GM21367 (cell line): ENCODE measurements around the gene AMDHD2.

ENCODE experiments used
- ATAC-seq: cut with Tn5 transposase; IDR thresholded peaks from one replicate; pipeline ENCODE4 v1.9.1; 2021; ENCODE audit not compliant: unreplicated experiment

Gene AMDHD2

GRCh38 chr16:2515180-2515851 is 4.9 kb upstream of the AMDHD2 start:
- no peak for ATAC-seq

GRCh38 chr16:2516391-2517240 is 3.6 kb upstream of the AMDHD2 start:
- ATAC-seq, result no peak

- no peak for ATAC-seq
Observed at GRCh38 chr16:2517954-2518605, 2.1 kb upstream of the AMDHD2 start.

- ATAC-seq, result no peak
Observed at GRCh38 chr16:2518823-2519710, 1.1 kb upstream of the AMDHD2 start.

GRCh38 chr16:2519711-2520080 is 475 bp upstream of the AMDHD2 start:
- ATAC-seq, result no peak

GRCh38 chr16:2520784-2521531 is 787 bp downstream of the AMDHD2 start:
- no peak for ATAC-seq

- no peak for ATAC-seq
Observed at GRCh38 chr16:2523801-2524231, 3.6 kb downstream of the AMDHD2 start.

GRCh38 chr16:2524339-2524938 is 4.3 kb downstream of the AMDHD2 start:
- ATAC-seq, result no peak

GRCh38 chr16:2526135-2526534 is 6.0 kb downstream of the AMDHD2 start:
- no peak for ATAC-seq

- ATAC-seq, result no peak
Observed at GRCh38 chr16:2527071-2527783, 7.1 kb downstream of the AMDHD2 start.

- ATAC-seq, result no peak
Observed at GRCh38 chr16:2527784-2528100, 7.6 kb downstream of the AMDHD2 start.

GRCh38 chr16:2528161-2529060 is 8.2 kb downstream of the AMDHD2 start:
- ATAC-seq, result no peak

GRCh38 chr16:2529061-2529931 is 9.1 kb downstream of the AMDHD2 start:
- no peak for ATAC-seq

GRCh38 chr16:2529961-2530628 is 9.9 kb downstream of the AMDHD2 start:
- ATAC-seq, result no peak

- ATAC-seq, result no peak
Observed at GRCh38 chr16:2530629-2531318, 10.6 kb downstream of the AMDHD2 start.

GRCh38 chr16:2531371-2531695 is 11.2 kb downstream of the AMDHD2 start, which contains the start of gene CEMP1:
CEMP1 (minus strand) TSS chr16:2531408; CDS start chr16:2531073, 335 bp downstream.
- ATAC-seq, result no peak
